NT2/D1 (cell line): ENCODE measurements around the gene USP6.
"Not testable (repeated sequence)": the region's sequence is repeated elsewhere in the genome, so short reads cannot be mapped to it uniquely, and the experiment has no call there.

Source experiments
- DNase-seq: peaks from one replicate; pipeline ENCODE4 v3.0.0-alpha.2; 2011; ENCODE audit warnings: low read depth, low spot score
- H3K27me3 ChIP-seq: 2 replicates; pipeline ENCODE4 v1.6.0; 2011; ENCODE audit warnings: mild to moderate bottlenecking; ENCODE audit not compliant: insufficient read length, insufficient read depth
- H3K36me3 ChIP-seq: 2 replicates; pipeline ENCODE4 v1.6.1; 2011; ENCODE audit warnings: mild to moderate bottlenecking, low read length, mixed read lengths; ENCODE audit not compliant: insufficient read depth, insufficient read length
- H3K4me1 ChIP-seq: 2 replicates; pipeline ENCODE4 v1.5.1; 2011; ENCODE audit not compliant: insufficient read depth, insufficient read length
- H3K4me3 ChIP-seq: 2 replicates; pipeline ENCODE4 v1.5.1; 2011; ENCODE audit warnings: low read depth; ENCODE audit not compliant: insufficient read length
- H3K9ac ChIP-seq: 2 replicates; pipeline ENCODE4 v1.6.0; 2011; ENCODE audit warnings: low read depth; ENCODE audit not compliant: insufficient read length
- H3K9me3 ChIP-seq: 2 replicates; pipeline ENCODE4 v1.5.1; 2011; ENCODE audit warnings: mild to moderate bottlenecking, low read length; ENCODE audit not compliant: insufficient read depth
- SUZ12 ChIP-seq: IDR thresholded peaks from 2 replicates; pipeline ENCODE4 v1.6.1; 2011; ENCODE audit not compliant: insufficient read length, insufficient read depth; ENCODE audit errors: extremely low read depth
- YY1 ChIP-seq: IDR thresholded peaks from 2 replicates; pipeline ENCODE4 v1.6.1; 2011; ENCODE audit not compliant: insufficient read length, insufficient read depth
- ZNF274 ChIP-seq: IDR thresholded peaks from 2 replicates; pipeline ENCODE4 v1.6.1; 2011; ENCODE audit warnings: mild to moderate bottlenecking, low read depth, low read length

USP6 gene

GRCh38 chr17:5164436-5164835 lies 48.6 kb downstream of the USP6 start:
- Histone ChIP-seq H3K4me3 (no peak overlapping the region), H3K36me3 (no peaks in the 10 kb centered on the region), H3K4me1 (no peaks in the 10 kb centered on the region), H3K9me3 (no peaks in the 10 kb centered on the region), H3K27me3 (no peaks in the 10 kb centered on the region), H3K9ac (no peak overlapping the region)
- DNase-seq: no peak
- TF ChIP-seq YY1: no peak
- TF ChIP-seq SUZ12: no peak
- TF ChIP-seq ZNF274: no peak

GRCh38 chr17:5165791-5166564 lies 50.1 kb downstream of the USP6 start:
- not testable (repeated sequence) for H3K9ac ChIP-seq, H3K9me3 ChIP-seq, DNase-seq, H3K27me3 ChIP-seq, H3K36me3 ChIP-seq, H3K4me3 ChIP-seq, H3K4me1 ChIP-seq

GRCh38 chr17:5175027-5175426 lies 59.2 kb downstream of the USP6 start:
- not testable (repeated sequence) for H3K9ac ChIP-seq, DNase-seq, H3K4me1 ChIP-seq, H3K27me3 ChIP-seq, H3K4me3 ChIP-seq
- Histone ChIP-seq H3K9me3 (peaks cover 27% of the 10 kb centered on the region), H3K36me3 (peaks cover 22% of the 10 kb centered on the region)

GRCh38 chr17:5179003-5179402 lies 63.2 kb downstream of the USP6 start:
- Histone ChIP-seq H3K9me3 (peaks cover 67% of the 10 kb centered on the region), H3K36me3 (peaks cover 45% of the 10 kb centered on the region)
- DNase-seq: no peak

GRCh38 chr17:5181509-5182305 lies 65.9 kb downstream of the USP6 start:
- peaks cover 94% of the 10 kb centered on the region for H3K9me3 ChIP-seq
- no peak for TF ChIP-seq ZNF274
- TF ChIP-seq YY1: no peak
- TF ChIP-seq SUZ12: no peak
- no peaks in the 10 kb centered on the region for H3K4me1 ChIP-seq
- H3K36me3 ChIP-seq: peaks cover 57% of the 10 kb centered on the region
- no peak for DNase-seq
- no peaks in the 10 kb centered on the region for H3K27me3 ChIP-seq
- no peak overlapping the region for H3K4me3 ChIP-seq
- no peak overlapping the region for H3K9ac ChIP-seq

More at GRCh38 chr17:5179003-5179402, 63.2 kb downstream of the USP6 start:
- no peak overlapping the region for H3K4me3 ChIP-seq
- no peaks in the 10 kb centered on the region for H3K27me3 ChIP-seq
- TF ChIP-seq SUZ12 (no peak), YY1 (no peak), ZNF274 (no peak)
- no peak overlapping the region for H3K9ac ChIP-seq
- no peaks in the 10 kb centered on the region for H3K4me1 ChIP-seq

GRCh38 chr17:5182597-5183409 lies 67.0 kb downstream of the USP6 start:
- Histone ChIP-seq H3K4me3 (no peak overlapping the region), H3K9me3 (peaks cover 99% of the 10 kb centered on the region), H3K4me1 (no peaks in the 10 kb centered on the region), H3K27me3 (no peaks in the 10 kb centered on the region), H3K9ac (no peak overlapping the region), H3K36me3 (peaks cover 68% of the 10 kb centered on the region)
- TF ChIP-seq YY1: no peak
- no peak for TF ChIP-seq ZNF274
- no peak for TF ChIP-seq SUZ12
- DNase-seq: no peak

GRCh38 chr17:5183410-5183793 lies 67.6 kb downstream of the USP6 start:
- H3K27me3 ChIP-seq: no peaks in the 10 kb centered on the region
- H3K9me3 ChIP-seq: peaks cover 100% of the 10 kb centered on the region
- TF ChIP-seq YY1: no peak
- no peak for TF ChIP-seq SUZ12
- peak; percentile 78 for TF ChIP-seq ZNF274
- H3K4me3 ChIP-seq: no peak overlapping the region
- H3K4me1 ChIP-seq: no peaks in the 10 kb centered on the region
- H3K36me3 ChIP-seq: peaks cover 72% of the 10 kb centered on the region
- no peak overlapping the region for H3K9ac ChIP-seq
- DNase-seq: no peak
